HG02943 (cell line): ENCODE results near the gene TUG1.
A peak's percentile ranks its signal among the peaks of the same experiment; 100 is the strongest.

Source experiments
- ATAC-seq: cut with Tn5 transposase; IDR thresholded peaks from one replicate; pipeline ENCODE4 v1.9.1; 2021; ENCODE audit warnings: mild to moderate bottlenecking, low read depth, moderate library complexity; ENCODE audit not compliant: unreplicated experiment

The TUG1 gene

GRCh38 chr22:30968924-30969531, at the start of gene TUG1:
TUG1 (plus strand) TSS chr22:30969265.
- peak; percentile 81 for ATAC-seq

- ATAC-seq, result no peak
These were observed 49.1 kb upstream of the TUG1 start for GRCh38 chr22:30919973-30920372.

DNA sequence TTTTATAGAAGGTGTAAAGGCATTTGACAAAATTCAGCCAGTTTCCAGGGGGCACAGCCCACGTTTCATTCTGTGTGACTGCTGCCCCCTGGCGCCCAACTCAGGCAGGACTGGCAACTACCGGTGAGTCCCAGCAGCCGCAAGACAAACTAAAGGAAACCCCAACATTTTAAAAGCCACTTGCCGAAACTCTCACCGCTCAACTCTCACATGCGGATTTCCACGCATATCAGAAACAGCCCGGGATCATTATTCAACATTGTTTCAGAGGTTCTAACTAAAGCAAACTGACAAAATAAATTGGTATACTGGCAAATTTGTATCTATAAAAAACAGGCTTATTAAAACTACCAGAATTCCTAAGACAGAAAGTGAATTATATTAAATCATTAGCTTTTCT, 48.7 kb upstream of the TUG1 start:
- ATAC-seq, result no peak

- no peak for ATAC-seq
These were observed 48.0 kb upstream of the TUG1 start for GRCh38 chr22:30921108-30921507.

- ATAC-seq, result no peak
These were observed 46.9 kb upstream of the TUG1 start for GRCh38 chr22:30922151-30922611.

DNA sequence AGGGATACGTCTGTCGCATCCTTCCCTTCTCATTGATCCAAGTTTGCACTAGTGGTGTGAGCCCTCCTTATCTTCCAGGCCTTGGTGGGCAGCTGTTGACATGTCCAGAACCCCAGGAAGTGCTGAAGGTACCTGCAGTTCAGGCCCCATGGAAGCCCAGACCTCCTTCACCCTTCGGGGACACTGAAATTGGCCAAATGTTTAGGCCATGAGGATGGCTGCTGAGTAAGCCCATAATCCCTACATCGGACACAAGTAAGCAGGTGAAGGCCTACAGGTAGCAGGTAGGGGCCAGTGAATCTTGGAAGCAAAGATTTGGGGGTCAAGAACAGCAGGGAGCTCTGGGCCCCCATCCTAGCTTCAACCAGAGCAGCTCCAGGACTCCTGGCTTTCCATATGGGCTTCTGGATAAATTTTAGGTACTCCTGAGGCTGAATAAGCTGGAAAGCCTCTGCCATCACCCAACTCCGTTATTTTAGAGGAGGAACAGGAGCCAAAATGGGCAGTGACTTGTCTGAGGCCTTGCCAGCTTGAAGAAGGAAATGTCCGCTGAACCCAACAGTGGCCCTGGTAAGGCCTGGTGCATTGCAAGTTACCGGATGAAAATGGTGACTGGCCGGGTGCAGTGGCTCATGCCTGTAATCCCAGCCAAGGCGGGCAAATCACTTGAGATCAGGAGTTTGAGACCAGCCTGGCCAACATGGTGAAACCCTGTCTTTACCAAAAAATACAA, 45.7 kb upstream of the TUG1 start:
- no peak for ATAC-seq

DNA sequence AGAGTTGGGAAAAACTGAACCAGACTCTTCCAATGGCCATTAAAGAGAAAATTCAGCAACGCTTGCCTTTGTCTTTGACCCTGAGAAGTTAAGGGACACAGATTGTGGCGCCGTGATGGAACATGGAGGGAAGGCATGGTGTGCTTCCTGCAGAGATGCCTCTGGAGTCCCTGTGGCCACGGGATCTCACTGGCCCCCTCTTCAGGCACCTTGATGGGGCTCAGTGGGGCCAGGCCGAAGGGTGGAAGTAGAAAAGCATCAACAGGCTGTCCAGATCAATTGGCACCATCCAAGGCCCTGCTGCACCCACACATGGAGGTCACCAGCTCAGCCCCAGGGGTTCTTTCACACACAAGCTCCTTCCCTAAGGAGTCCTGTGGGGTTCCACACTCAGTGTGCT, 43.4 kb upstream of the TUG1 start:
- no peak for ATAC-seq

DNA sequence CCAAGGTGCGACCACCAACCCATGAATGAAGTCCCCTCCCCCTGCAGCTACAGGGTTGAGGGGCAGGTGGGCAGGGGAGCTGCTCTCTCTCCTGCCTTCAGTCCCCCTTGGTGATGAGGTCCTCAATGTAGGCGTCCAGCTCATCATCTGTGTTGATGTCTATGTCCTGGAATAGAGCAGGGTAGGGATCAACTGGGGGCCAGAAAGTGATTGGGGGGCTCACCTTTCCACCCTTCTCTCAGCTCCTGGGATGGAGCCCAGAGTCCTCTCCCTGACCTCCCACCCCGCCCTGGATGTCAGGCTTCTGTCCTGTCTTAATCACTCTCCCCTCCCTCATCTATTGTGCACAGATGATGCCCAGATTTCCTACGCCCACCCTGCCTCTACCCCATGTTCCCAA, 42.4 kb upstream of the TUG1 start:
- ATAC-seq, result no peak

DNA sequence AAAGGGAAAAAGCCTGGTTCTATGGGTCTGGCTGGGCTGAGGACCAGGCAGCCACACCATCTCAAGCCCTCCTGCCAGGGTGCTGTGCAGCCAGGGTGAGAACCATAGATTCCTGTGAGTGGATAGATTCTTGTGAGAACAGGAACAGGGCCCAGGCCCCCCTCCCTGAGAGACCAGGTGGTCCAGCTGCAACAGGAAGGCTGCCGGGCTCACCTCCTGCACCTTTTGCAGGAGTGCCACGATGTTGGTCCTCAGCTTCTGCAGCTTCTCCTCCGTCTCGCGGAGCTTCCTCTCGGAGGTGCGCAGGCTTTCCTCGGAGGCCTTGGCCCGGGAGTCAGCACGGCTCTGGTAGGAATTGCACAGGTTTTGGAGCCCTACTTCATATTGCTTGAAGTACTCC, 41.3 kb upstream of the TUG1 start:
- ATAC-seq, result no peak

- ATAC-seq, result no peak
These were observed 40.7 kb upstream of the TUG1 start for GRCh38 chr22:30928401-30928800.

DNA sequence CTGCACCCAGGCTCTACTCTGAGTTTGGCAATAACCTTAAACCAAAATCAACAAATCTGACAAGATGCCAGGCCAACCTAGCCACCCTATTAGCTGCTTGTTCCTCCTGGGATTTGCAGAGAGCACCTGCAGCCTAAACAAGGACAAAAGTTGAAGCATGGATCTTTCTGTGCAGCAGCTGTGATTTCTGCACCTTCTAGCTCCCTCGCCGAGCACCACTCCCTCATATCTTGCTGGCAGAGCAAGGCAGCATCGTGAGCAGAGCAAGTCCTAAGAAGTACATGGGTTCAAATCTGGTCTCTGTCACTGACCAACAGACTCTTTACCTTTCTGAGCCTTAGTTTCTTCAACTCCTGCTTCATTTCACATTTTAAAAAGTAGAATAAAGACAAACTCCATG, 38.8 kb upstream of the TUG1 start:
- ATAC-seq, result no peak

DNA sequence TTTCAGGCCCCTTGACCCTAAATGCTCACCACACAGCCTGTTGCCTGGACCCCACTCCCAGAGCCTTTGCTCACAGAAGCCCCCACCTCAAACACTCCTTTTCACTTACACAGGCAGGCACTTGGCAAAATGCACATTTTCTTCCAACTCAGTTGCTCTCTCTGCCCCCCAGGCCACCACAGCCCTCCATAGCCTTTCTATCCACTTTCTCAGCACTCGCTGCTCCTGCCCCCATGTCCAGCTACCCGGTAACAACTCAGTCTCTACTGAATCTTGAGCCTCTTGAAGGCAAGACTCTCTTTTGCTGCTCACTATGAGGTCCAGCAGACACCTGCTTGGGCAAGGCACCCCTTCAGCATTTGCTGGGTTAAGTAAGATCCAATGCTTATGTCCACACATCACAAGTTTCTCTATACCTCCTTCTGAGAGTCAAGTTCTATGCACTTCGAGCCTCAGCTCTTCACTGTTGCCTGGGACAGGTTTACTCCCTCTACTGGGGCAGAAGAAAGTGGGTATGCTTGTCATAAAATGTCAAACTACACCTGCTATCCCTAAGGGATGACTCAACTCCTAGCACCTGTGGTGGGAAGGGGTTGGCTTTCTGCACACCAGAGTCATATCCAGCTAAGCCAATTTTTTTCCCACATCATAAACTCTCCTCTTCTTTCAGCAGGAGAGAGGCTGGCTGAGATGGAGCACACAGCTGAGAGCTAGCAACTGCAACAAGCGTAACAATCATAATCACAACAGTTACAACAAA, 37.3 kb upstream of the TUG1 start:
- ATAC-seq, result no peak

GRCh38 chr22:30932661-30933060, 36.4 kb upstream of the TUG1 start:
- no peak for ATAC-seq

DNA sequence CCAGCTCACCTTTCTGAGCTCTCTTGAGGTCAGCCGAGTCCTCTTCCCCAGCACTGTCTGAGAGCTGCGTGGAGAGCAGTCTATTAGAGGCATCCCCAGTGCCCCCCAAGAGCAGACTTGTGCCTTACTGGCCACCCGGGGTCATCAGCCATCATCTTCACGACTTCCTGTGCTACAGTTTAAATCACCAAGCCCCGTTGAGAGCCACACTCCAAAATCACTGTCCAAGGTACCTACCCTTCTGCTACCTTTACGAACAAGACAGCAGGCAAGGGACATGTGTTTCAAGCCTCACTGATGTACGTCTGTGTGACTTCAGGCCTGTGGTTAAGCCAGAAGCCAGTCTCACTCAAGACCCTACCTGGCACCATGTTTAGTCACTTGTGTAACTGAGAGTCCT, 35.6 kb upstream of the TUG1 start:
- ATAC-seq, result no peak

DNA sequence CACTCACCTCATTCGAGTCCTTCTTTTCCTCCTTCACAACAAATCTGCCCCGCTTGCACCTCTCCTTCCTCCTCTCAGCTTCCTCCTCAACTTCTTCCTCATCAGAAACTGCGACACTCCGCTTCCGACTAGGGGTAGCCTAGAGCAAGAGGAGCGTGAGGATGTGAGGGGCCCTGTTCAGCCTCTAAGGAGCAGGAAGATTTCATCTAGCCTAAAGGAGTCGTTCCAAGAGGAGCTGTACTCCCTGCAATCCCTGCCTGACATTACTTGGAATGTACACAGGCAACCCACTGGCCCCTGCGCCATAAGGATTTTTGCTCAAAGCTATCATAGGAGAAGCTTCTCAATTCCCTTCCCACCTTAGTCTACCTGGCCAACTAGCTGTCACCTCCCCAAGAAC, 35.0 kb upstream of the TUG1 start:
- no peak for ATAC-seq

DNA sequence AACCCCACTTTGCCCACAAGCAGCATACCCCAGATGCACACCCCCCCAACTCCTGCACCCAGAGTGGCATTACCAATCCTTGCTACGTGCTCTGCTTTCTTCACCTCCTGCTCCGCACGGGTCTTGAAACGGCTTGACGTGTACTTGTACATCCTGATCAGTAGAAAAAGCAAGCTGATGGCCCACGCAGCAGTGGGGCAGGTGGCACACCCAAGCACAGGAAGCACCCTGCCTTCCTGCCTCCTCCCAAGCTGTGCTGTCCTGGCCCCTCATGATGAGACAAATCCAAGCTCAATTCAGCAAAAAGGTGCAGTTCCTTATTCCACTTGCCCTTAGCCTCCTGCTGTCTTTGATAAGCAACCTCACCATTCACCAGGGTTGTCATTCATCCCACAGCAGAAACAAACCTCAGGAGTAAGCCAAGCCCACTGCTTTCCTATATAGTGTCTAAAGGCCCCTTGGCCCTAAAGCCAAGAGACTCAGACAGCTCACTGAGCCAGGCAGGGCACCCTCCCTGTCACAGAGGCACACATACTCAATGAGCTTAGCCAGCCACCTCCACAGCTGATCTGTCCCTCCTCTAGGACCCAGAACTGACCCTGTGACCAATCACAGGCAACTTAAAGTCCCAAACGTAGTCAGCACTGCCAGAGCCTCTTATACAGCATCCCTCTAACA, 28.2 kb upstream of the TUG1 start:
- ATAC-seq, result no peak

- no peak for ATAC-seq
These were observed 27.7 kb upstream of the TUG1 start for GRCh38 chr22:30941363-30941740.

- ATAC-seq, result no peak
These were observed 25.7 kb upstream of the TUG1 start for GRCh38 chr22:30943368-30943767.

DNA sequence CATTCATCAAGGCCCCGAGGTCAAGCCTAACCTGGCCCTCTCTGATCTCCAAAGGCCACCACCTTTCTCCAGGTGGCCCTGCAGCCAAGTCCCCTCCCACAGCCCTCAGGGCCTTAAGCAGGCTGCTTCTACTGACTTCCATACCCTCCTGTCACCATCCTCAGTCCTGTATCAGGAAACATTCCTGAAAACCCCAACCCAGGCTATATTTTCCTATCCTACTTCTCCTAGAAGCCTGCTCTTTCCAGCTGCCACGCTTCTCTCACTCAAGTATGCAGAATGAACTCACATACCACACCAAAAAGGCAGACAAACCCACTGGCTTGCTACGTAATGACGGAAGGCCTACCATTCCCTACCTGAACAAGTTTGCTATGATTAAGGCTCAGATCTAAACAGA, 24.1 kb upstream of the TUG1 start:
- ATAC-seq, result no peak

GRCh38 chr22:30945653-30946052, 23.4 kb upstream of the TUG1 start:
- no peak for ATAC-seq

DNA sequence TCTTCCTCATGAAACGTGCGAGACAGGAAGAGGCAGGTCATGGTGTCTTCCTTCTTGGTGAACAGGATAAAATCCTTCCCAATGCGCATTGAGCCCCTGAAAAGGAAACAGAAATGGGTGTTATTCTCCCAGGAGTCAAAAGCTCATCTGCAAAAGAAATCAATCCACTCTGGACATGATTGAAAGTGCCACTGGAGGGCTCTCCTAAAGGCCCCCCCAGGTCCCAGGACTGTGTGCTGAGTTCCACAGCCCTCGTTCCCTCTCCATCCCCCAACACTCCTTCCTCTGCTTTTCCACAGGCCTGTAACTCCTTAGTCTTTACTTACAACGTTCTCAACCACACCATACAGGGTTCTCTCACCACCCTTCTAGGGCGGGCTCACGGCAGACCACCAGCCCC, 22.7 kb upstream of the TUG1 start:
- ATAC-seq, result no peak
